GM19328 (cell line): ENCODE measurements around the gene PKP2.

Experiments
- ATAC-seq: cut with Tn5 transposase; IDR thresholded peaks from one replicate; pipeline ENCODE4 v1.9.1; 2021; ENCODE audit warnings: mild to moderate bottlenecking, moderate library complexity; ENCODE audit not compliant: unreplicated experiment

PKP2 gene

GRCh38 chr12:32819424-32819823, 77.2 kb downstream of the PKP2 start:
- ATAC-seq = no peak

- ATAC-seq = no peak
Measured at GRCh38 chr12:32811686-32812392, 84.7 kb downstream of the PKP2 start.

- no peak for ATAC-seq
Measured at GRCh38 chr12:32809846-32810245, 86.7 kb downstream of the PKP2 start.

- no peak for ATAC-seq
Measured at GRCh38 chr12:32809196-32809595, 87.4 kb downstream of the PKP2 start.

GRCh38 chr12:32804301-32804700, 92.3 kb downstream of the PKP2 start:
- no peak for ATAC-seq

GRCh38 chr12:32801269-32801980, 95.2 kb downstream of the PKP2 start:
- ATAC-seq = no peak

GRCh38 chr12:32794281-32794680, 102.3 kb downstream of the PKP2 start:
- no peak for ATAC-seq

GRCh38 chr12:32789916-32790315, 106.7 kb downstream of the PKP2 start:
- no peak for ATAC-seq

GRCh38 chr12:32789446-32789845, 107.1 kb downstream of the PKP2 start:
- no peak for ATAC-seq

- ATAC-seq = no peak
Measured at GRCh38 chr12:32788405-32788804, 108.2 kb downstream of the PKP2 start.

- no peak for ATAC-seq
Measured at GRCh38 chr12:32785557-32785956, 111.0 kb downstream of the PKP2 start.

GRCh38 chr12:32783029-32783428, 113.5 kb downstream of the PKP2 start:
- ATAC-seq = no peak

GRCh38 chr12:32780071-32780470, 116.5 kb downstream of the PKP2 start:
- ATAC-seq = no peak

GRCh38 chr12:32777691-32778175, 118.8 kb downstream of the PKP2 start:
- no peak for ATAC-seq

GRCh38 chr12:32777159-32777558, 119.4 kb downstream of the PKP2 start:
- ATAC-seq = no peak

- no peak for ATAC-seq
Measured at GRCh38 chr12:32776258-32776657, 120.3 kb downstream of the PKP2 start.

GRCh38 chr12:32773691-32774090, 122.9 kb downstream of the PKP2 start:
- no peak for ATAC-seq

GRCh38 chr12:32770141-32770540, 126.4 kb downstream of the PKP2 start:
- no peak for ATAC-seq

GRCh38 chr12:32768518-32768917, 128.1 kb downstream of the PKP2 start:
- ATAC-seq = no peak

GRCh38 chr12:32765906-32766305, 130.7 kb downstream of the PKP2 start:
- no peak for ATAC-seq

GRCh38 chr12:32761716-32762115, 134.9 kb downstream of the PKP2 start:
- ATAC-seq = no peak

- no peak for ATAC-seq
Measured at GRCh38 chr12:32757157-32757556, 139.4 kb downstream of the PKP2 start.
